H9 (cell line): ENCODE measurements around the gene ITSN1. TPM values are rescaled to one million over a fixed set of nuclear protein-coding genes. Genes with fewer than 3 reads are reported as not detected.

Source experiments
- DNase-seq: peaks from one replicate; pipeline ENCODE4 v3.0.0-alpha.2; 2017
- H2AFZ ChIP-seq: one replicate; pipeline ENCODE4 v1.6.1; 2013; ENCODE audit warnings: mild to moderate bottlenecking, low read length, control low read depth, moderate library complexity
- H2AK5ac ChIP-seq: 2 replicates; pipeline ENCODE4 v1.6.1; 2013; ENCODE audit warnings: low read length, control low read depth, mixed read lengths; ENCODE audit not compliant: insufficient read length
- H2BK120ac ChIP-seq: one replicate; pipeline ENCODE4 v1.6.1; 2013; ENCODE audit warnings: low read depth, mild to moderate bottlenecking, low read length, control low read depth, inconsistent platforms; ENCODE audit not compliant: poor library complexity, severe bottlenecking
- H2BK12ac ChIP-seq: 2 replicates; pipeline ENCODE4 v1.6.1; 2013; ENCODE audit warnings: low read length, control low read depth, mixed read lengths, low read depth; ENCODE audit not compliant: insufficient read length
- H2BK15ac ChIP-seq: 2 replicates; pipeline ENCODE4 v1.6.1; 2013; ENCODE audit warnings: low read depth, low read length, control low read depth
- H2BK20ac ChIP-seq: one replicate; pipeline ENCODE4 v1.6.1; 2013; ENCODE audit warnings: low read depth, mild to moderate bottlenecking, low read length, control low read depth, inconsistent platforms; ENCODE audit not compliant: poor library complexity, severe bottlenecking
- H2BK5ac ChIP-seq: 2 replicates; pipeline ENCODE4 v1.6.1; 2013; ENCODE audit warnings: low read length, control low read depth, mixed read lengths; ENCODE audit not compliant: insufficient read length
- H3K14ac ChIP-seq: 2 replicates; pipeline ENCODE4 v1.6.1; 2013; ENCODE audit warnings: low read length, control low read depth; ENCODE audit not compliant: insufficient read depth
- H3K18ac ChIP-seq: 2 replicates; pipeline ENCODE4 v1.6.1; 2013; ENCODE audit warnings: low read depth, mild to moderate bottlenecking, mixed read lengths, low read length, control low read depth; ENCODE audit not compliant: insufficient read length
- H3K23ac ChIP-seq: 2 replicates; pipeline ENCODE4 v1.6.1; 2013; ENCODE audit warnings: low read length, control low read depth, mixed read lengths, low read depth; ENCODE audit not compliant: insufficient read length
- H3K23me2 ChIP-seq: 2 replicates; pipeline ENCODE4 v1.6.1; 2013; ENCODE audit warnings: low read depth, mild to moderate bottlenecking, mixed read lengths, low read length, control low read depth; ENCODE audit not compliant: insufficient read length, poor library complexity, severe bottlenecking
- H3K27ac ChIP-seq: 2 replicates; pipeline ENCODE4 v1.5.1; 2013; ENCODE audit warnings: low read length, control low read depth, mixed read lengths, low read depth; ENCODE audit not compliant: insufficient read length
- H3K27me3 ChIP-seq: 2 replicates; pipeline ENCODE4 v1.6.1; 2013; ENCODE audit warnings: low read length, control low read depth, inconsistent platforms; ENCODE audit not compliant: insufficient read depth
- H3K4ac ChIP-seq: 2 replicates; pipeline ENCODE4 v1.6.1; 2013; ENCODE audit warnings: low read depth, mild to moderate bottlenecking, control low read depth, inconsistent platforms, low read length, moderate library complexity
- H3K4me1 ChIP-seq: 2 replicates; pipeline ENCODE4 v1.6.1; 2013; ENCODE audit warnings: low read length, control low read depth, inconsistent platforms; ENCODE audit not compliant: insufficient read depth
- H3K4me2 ChIP-seq: 2 replicates; pipeline ENCODE4 v1.6.1; 2013; ENCODE audit warnings: low read length, control low read depth, mixed read lengths; ENCODE audit not compliant: insufficient read length, insufficient read depth
- H3K56ac ChIP-seq: 2 replicates; pipeline ENCODE4 v1.6.1; 2013; ENCODE audit warnings: low read depth, mild to moderate bottlenecking, mixed read lengths, low read length, control low read depth; ENCODE audit not compliant: insufficient read length
- H3K79me1 ChIP-seq: 2 replicates; pipeline ENCODE4 v1.6.1; 2013; ENCODE audit warnings: low read depth, mild to moderate bottlenecking, moderate library complexity, low read length, control low read depth, inconsistent platforms; ENCODE audit not compliant: insufficient read depth, poor library complexity, severe bottlenecking
- H3K79me2 ChIP-seq: 2 replicates; pipeline ENCODE4 v1.6.1; 2013; ENCODE audit warnings: low read length, control low read depth, inconsistent platforms; ENCODE audit not compliant: insufficient read depth
- H3K9ac ChIP-seq: 2 replicates; pipeline ENCODE4 v1.6.1; 2013; ENCODE audit warnings: low read length, control low read depth, mixed read lengths; ENCODE audit not compliant: insufficient read length; ENCODE audit errors: extremely low read depth
- H3K9me3 ChIP-seq: one replicate; pipeline ENCODE4 v1.6.1; 2013; ENCODE audit warnings: low read depth, low read length, inconsistent platforms; ENCODE audit not compliant: control insufficient read depth
- H3T11ph ChIP-seq: one replicate; pipeline ENCODE4 v1.6.1; 2013; ENCODE audit warnings: mild to moderate bottlenecking, low read length, control low read depth, inconsistent platforms
- H4K20me1 ChIP-seq: one replicate; pipeline ENCODE4 v1.6.1; 2013; ENCODE audit not compliant: control insufficient read depth, insufficient read length, insufficient read depth
- H4K5ac ChIP-seq: 2 replicates; pipeline ENCODE4 v1.6.1; 2013; ENCODE audit warnings: low read depth, mild to moderate bottlenecking, mixed read lengths, low read length, control low read depth; ENCODE audit not compliant: insufficient read length
- H4K8ac ChIP-seq: replicated peaks from 2 replicates; pipeline ENCODE4 v1.6.1; 2013; ENCODE audit warnings: low read length, control low read depth, mixed read lengths, low read depth; ENCODE audit not compliant: insufficient read length
- H4K91ac ChIP-seq: 2 replicates; pipeline ENCODE4 v1.6.1; 2013; ENCODE audit warnings: low read depth, mild to moderate bottlenecking, moderate library complexity, mixed read lengths, low read length, control low read depth; ENCODE audit not compliant: insufficient read length
- H3K27ac Mint-ChIP-seq, 3 experiments: 2 replicates in 2 of 3; 3 replicates in 1 of 3; pipeline ENCODE4 v1.8.0; 2020 to 2021; ENCODE audit warnings: mixed read lengths in 3 of 3, mild to moderate bottlenecking in 1 of 3, moderate library complexity in 1 of 3
- H3K27me3 Mint-ChIP-seq: 2 replicates; pipeline ENCODE4 v1.8.0; 2021; ENCODE audit warnings: low read depth, mild to moderate bottlenecking, moderate library complexity, mixed read lengths
- H3K36me3 Mint-ChIP-seq, 3 experiments: 2 replicates in 2 of 3; 3 replicates in 1 of 3; pipeline ENCODE4 v1.8.0; 2020 to 2021; ENCODE audit warnings: low read depth in 3 of 3, mixed read lengths in 3 of 3; ENCODE audit not compliant: insufficient read depth in 1 of 3
- H3K4me1 Mint-ChIP-seq, 2 experiments: 2 replicates each; pipeline ENCODE4 v1.8.0; 2020; ENCODE audit warnings: mixed read lengths in 2 of 2
- H3K4me3 Mint-ChIP-seq, 2 experiments: 2 replicates in 1 of 2; 3 replicates in 1 of 2; pipeline ENCODE4 v1.8.0; 2020 to 2021; ENCODE audit warnings: mild to moderate bottlenecking in 2 of 2, mixed read lengths in 2 of 2, moderate library complexity in 1 of 2
- H3K9me3 Mint-ChIP-seq, 2 experiments: 2 replicates in 1 of 2; 3 replicates in 1 of 2; pipeline ENCODE4 v1.8.0; 2020; ENCODE audit warnings: mild to moderate bottlenecking in 2 of 2, mixed read lengths in 2 of 2, moderate library complexity in 1 of 2
- CTCF ChIP-seq: fragments of 200-600 bp; sonication (generic); conservative IDR thresholded peaks from 3 replicates; pipeline ENCODE4 v1.8.0; 2021; ENCODE audit warnings: antibody characterized with exemption, mild to moderate bottlenecking
- WGBS: extraction: QIAGEN DNeasy Blood & Tissue Kit; methylation state at CpG from one replicate; pipeline ENCODE4 v1.1.7; 2013; ENCODE audit warnings: missing lambda C conversion rate, low lambda C conversion rate, mixed read lengths; ENCODE audit not compliant: insufficient read length; ENCODE audit errors: extremely low coverage; 5-methylcytosine and 5-hydroxymethylcytosine counted together
- total RNA-seq: library from RNA; stranded (reverse); gene quantifications from 2 replicates; pipeline ENCODE4 v1.2.1, GENCODE V29; 2021

Gene ITSN1
- total RNA-seq, 1 experiment from 2014 or later: 94.2 TPM

- H3T11ph ChIP-seq: no peak overlapping the region
- Mint-ChIP-seq H3K9me3 (peaks cover 0 to 2% of the 10 kb centered on the region in 2 experiments; a peak in 1 of 5 replicates), H3K4me3 (no peak overlapping the region), H3K27me3 (peaks cover 2% of the 10 kb centered on the region; the same call in 1 of the 2 replicates), H3K27ac (no peak overlapping the region), H3K4me1 (no peaks in the 10 kb centered on the region), H3K36me3 (peaks cover 0 to 2% (median 0%) of the 10 kb centered on the region in 3 experiments; a peak in 1 of 7 replicates)
- no peak overlapping the region for H3K56ac ChIP-seq
- no peak overlapping the region for H3K4ac ChIP-seq
- no peak overlapping the region for H2BK5ac ChIP-seq
- H2BK15ac ChIP-seq: no peak overlapping the region
- no peak overlapping the region for H2BK120ac ChIP-seq
- no peak overlapping the region for H3K18ac ChIP-seq
- no peak overlapping the region for H2AFZ ChIP-seq
- H3K27me3 ChIP-seq: no peaks in the 10 kb centered on the region
- H3K79me2 ChIP-seq: no peaks in the 10 kb centered on the region
- no peak overlapping the region for H3K9ac ChIP-seq
- no peak overlapping the region for H3K23ac ChIP-seq
- no CpG with 5 or more reads among the region's 20 CpGs for WGBS
- DNase-seq: no peak
- no peak overlapping the region for H4K5ac ChIP-seq
- no peaks in the 10 kb centered on the region for H3K9me3 ChIP-seq
- no peak overlapping the region for H2BK12ac ChIP-seq
- no peak overlapping the region for H3K27ac ChIP-seq
- no peak overlapping the region for H4K8ac ChIP-seq
- no peak overlapping the region; the same call in 1 of the 2 replicates for H3K14ac ChIP-seq
- H2AK5ac ChIP-seq: no peak overlapping the region
- no peaks in the 10 kb centered on the region for H3K23me2 ChIP-seq
- no peak for TF ChIP-seq CTCF
- no peaks in the 10 kb centered on the region for H4K20me1 ChIP-seq
- H3K4me1 ChIP-seq: no peaks in the 10 kb centered on the region
- H3K79me1 ChIP-seq: no peaks in the 10 kb centered on the region
- H4K91ac ChIP-seq: no peak overlapping the region
- H2BK20ac ChIP-seq: no peak overlapping the region
- no peak overlapping the region for H3K4me2 ChIP-seq
Measured at GRCh38 chr21:33875026-33875695, 232.9 kb downstream of the ITSN1 start.
